ENCODE data around the gene STYXL2. TPM values are rescaled to one million over a fixed set of nuclear protein-coding genes. Genes with fewer than 3 reads are reported as not detected.

STYXL2 gene
- total RNA-seq, 1 experiment from 2014 or later: not detected

Other genes starting within 250 kb of the STYXL2 start
- 14.1 and 26.6 TPM in 2 replicates for gene TADA1, start 217.8 kb upstream of the STYXL2 start, total RNA-seq (2014; rRNA removed; shearing (Covaris generic); ENCODE audit: low replicate concordance)
- gene ILDR2, start 118.5 kb upstream of the STYXL2 start, total RNA-seq (2014; rRNA removed; shearing (Covaris generic); ENCODE audit: low replicate concordance): 8.0 and 30.7 TPM in 2 replicates
- 0.63 and 1.7 TPM in 2 replicates for gene MAEL, start 104.8 kb upstream of the STYXL2 start, total RNA-seq (2014; rRNA removed; shearing (Covaris generic); ENCODE audit: low replicate concordance)
- 0.07 TPM in 1 of 2 replicates, not detected in the other for gene GPA33, start 3.7 kb upstream of the STYXL2 start, total RNA-seq (2014; rRNA removed; shearing (Covaris generic); ENCODE audit: low replicate concordance)
- 17.2 and 43.2 TPM in 2 replicates for gene POU2F1, start 126.8 kb downstream of the STYXL2 start, total RNA-seq (2014; rRNA removed; shearing (Covaris generic); ENCODE audit: low replicate concordance)

Measured in Karpas-422 (cell line).